Muscle of leg (tissue), 11 donors: ENCODE data around the gene TTC27. TPM values are rescaled to one million over a fixed set of nuclear protein-coding genes. Genes with fewer than 3 reads are reported as not detected.

Experiments
- DNase-seq: peaks from one replicate; pipeline ENCODE4 v3.0.0; 2013
- H3K27ac ChIP-seq: one replicate; pipeline ENCODE4 v1.5.1; 2013; ENCODE audit warnings: mild to moderate bottlenecking, low read length, control low read depth
- H3K27me3 ChIP-seq: one replicate; pipeline ENCODE4 v1.6.1; 2013; ENCODE audit warnings: low read length; ENCODE audit not compliant: control insufficient read depth, insufficient read depth
- H3K36me3 ChIP-seq: one replicate; pipeline ENCODE4 v1.6.1; 2013; ENCODE audit warnings: low read length; ENCODE audit not compliant: control insufficient read depth, insufficient read depth
- H3K4me1 ChIP-seq: one replicate; pipeline ENCODE4 v1.6.1; 2013; ENCODE audit warnings: low read length; ENCODE audit not compliant: control insufficient read depth, insufficient read depth
- H3K4me3 ChIP-seq: one replicate; pipeline ENCODE4 v1.5.1; 2013; ENCODE audit warnings: low read length, control low read depth
- H3K9me3 ChIP-seq: replicated peaks from 2 replicates; pipeline ENCODE4 v1.6.1; 2013; ENCODE audit warnings: low read depth, low read length; ENCODE audit not compliant: control insufficient read depth
- WGBS: methylation state at CpG from one replicate; pipeline ENCODE4 v1.1.5; 2013; ENCODE audit warnings: missing lambda C conversion rate; ENCODE audit not compliant: insufficient coverage; 5-methylcytosine and 5-hydroxymethylcytosine counted together
- polyA plus RNA-seq, 8 donors: library from polyadenylated mRNA; unstranded; fragments of 120-200 nt; gene quantifications; one replicate each; pipeline versions ENCODE4 v1.2.1 to v1.2.3, GENCODE V29; 2013; ENCODE audit warnings: inconsistent platforms in 1 of 8, low replicate concordance in 1 of 8; ENCODE audit not compliant: insufficient read length in 8 of 8, insufficient read depth in 1 of 8
- total RNA-seq: library from RNA; stranded (reverse); fragments of 120-200 nt; gene quantifications from one replicate; pipeline ENCODE4 v1.2.4, GENCODE V29; 2013

TTC27 gene
- total and polyA plus RNA-seq, 9 donors: 13.0 to 21.8 (median 16.3) TPM

GRCh38 chr2:32732120-32732519 is 104.3 kb downstream of the TTC27 start:
- peak; percentile 10 for DNase-seq
- Histone ChIP-seq H3K9me3 (no peaks in the 10 kb centered on the region), H3K27me3 (no peaks in the 10 kb centered on the region), H3K4me3 (no peak overlapping the region), H3K4me1 (no peaks in the 10 kb centered on the region), H3K27ac (no peak overlapping the region), H3K36me3 (peaks cover 2% of the 10 kb centered on the region)
- WGBS: no CpG with 5 or more reads among the region's 1 CpG

GRCh38 chr2:32732912-32733472 is 105.1 kb downstream of the TTC27 start:
- Histone ChIP-seq H3K36me3 (peaks cover 2% of the 10 kb centered on the region), H3K9me3 (no peaks in the 10 kb centered on the region), H3K27ac (no peak overlapping the region), H3K4me1 (no peaks in the 10 kb centered on the region), H3K27me3 (no peaks in the 10 kb centered on the region), H3K4me3 (no peak overlapping the region)
- 100% methylated on average over 1 of the region's 2 CpGs for WGBS
- DNase-seq: no peak

- Histone ChIP-seq H3K4me1 (no peaks in the 10 kb centered on the region), H3K27me3 (no peaks in the 10 kb centered on the region), H3K4me3 (no peak overlapping the region), H3K9me3 (no peaks in the 10 kb centered on the region), H3K27ac (no peak overlapping the region), H3K36me3 (peaks cover 2% of the 10 kb centered on the region)
- DNase-seq: no peak
- WGBS: no CpG with 5 or more reads among the region's 1 CpG
Observed at GRCh38 chr2:32735348-32735747, 107.5 kb downstream of the TTC27 start.

GRCh38 chr2:32738939-32739338 is 111.1 kb downstream of the TTC27 start:
- no peak for DNase-seq

GRCh38 chr2:32739664-32740063 is 111.8 kb downstream of the TTC27 start:
- Histone ChIP-seq H3K27ac (no peak overlapping the region), H3K36me3 (peaks cover 2% of the 10 kb centered on the region)
- no CpG with 5 or more reads among the region's 2 CpGs for WGBS

More at GRCh38 chr2:32738939-32739338, 111.1 kb downstream of the TTC27 start:
- Histone ChIP-seq H3K4me1 (peaks cover 2% of the 10 kb centered on the region), H3K27me3 (no peaks in the 10 kb centered on the region), H3K4me3 (no peak overlapping the region), H3K27ac (no peak overlapping the region), H3K9me3 (no peaks in the 10 kb centered on the region), H3K36me3 (peaks cover 2% of the 10 kb centered on the region)
- WGBS: no CpG with 5 or more reads among the region's 2 CpGs

GRCh38 chr2:32741575-32741974 is 113.7 kb downstream of the TTC27 start:
- Histone ChIP-seq H3K4me1 (peaks cover 2% of the 10 kb centered on the region), H3K4me3 (no peak overlapping the region), H3K36me3 (peaks cover 2% of the 10 kb centered on the region), H3K27me3 (no peaks in the 10 kb centered on the region), H3K27ac (no peak overlapping the region), H3K9me3 (no peaks in the 10 kb centered on the region)
- WGBS: no CpG with 5 or more reads among the region's 1 CpG
- DNase-seq: no peak

More at GRCh38 chr2:32739664-32740063, 111.8 kb downstream of the TTC27 start:
- no peak overlapping the region for H3K4me3 ChIP-seq
- H3K9me3 ChIP-seq: no peaks in the 10 kb centered on the region
- no peaks in the 10 kb centered on the region for H3K27me3 ChIP-seq
- no peak for DNase-seq
- peaks cover 2% of the 10 kb centered on the region for H3K4me1 ChIP-seq

GRCh38 chr2:32742376-32742775 is 114.5 kb downstream of the TTC27 start:
- no peaks in the 10 kb centered on the region for H3K27me3 ChIP-seq
- peak; percentile 18 for DNase-seq

GRCh38 chr2:32743480-32744236 is 115.8 kb downstream of the TTC27 start:
- peaks cover 2% of the 10 kb centered on the region for H3K4me1 ChIP-seq
- no peak for DNase-seq
- H3K4me3 ChIP-seq: no peak overlapping the region
- H3K36me3 ChIP-seq: no peaks in the 10 kb centered on the region
- H3K27me3 ChIP-seq: no peaks in the 10 kb centered on the region
- no peak overlapping the region for H3K27ac ChIP-seq
- H3K9me3 ChIP-seq: no peaks in the 10 kb centered on the region
- WGBS: no CpG with 5 or more reads among the region's 3 CpGs

More at GRCh38 chr2:32742376-32742775, 114.5 kb downstream of the TTC27 start:
- H3K27ac ChIP-seq: no peak overlapping the region
- WGBS: no CpG with 5 or more reads among the region's 2 CpGs
- no peaks in the 10 kb centered on the region for H3K36me3 ChIP-seq
- H3K9me3 ChIP-seq: no peaks in the 10 kb centered on the region
- peaks cover 2% of the 10 kb centered on the region for H3K4me1 ChIP-seq
- H3K4me3 ChIP-seq: no peak overlapping the region

GRCh38 chr2:32745191-32745590 is 117.3 kb downstream of the TTC27 start:
- Histone ChIP-seq H3K4me1 (peaks cover 2% of the 10 kb centered on the region), H3K4me3 (no peak overlapping the region), H3K9me3 (no peaks in the 10 kb centered on the region), H3K27ac (no peak overlapping the region), H3K27me3 (no peaks in the 10 kb centered on the region), H3K36me3 (no peaks in the 10 kb centered on the region)
- WGBS: no CpG with 5 or more reads among the region's 2 CpGs
- DNase-seq: no peak

- peak; percentile 23 for DNase-seq
- Histone ChIP-seq H3K27ac (no peak overlapping the region), H3K36me3 (no peaks in the 10 kb centered on the region), H3K9me3 (no peaks in the 10 kb centered on the region), H3K27me3 (no peaks in the 10 kb centered on the region), H3K4me1 (peaks cover 2% of the 10 kb centered on the region), H3K4me3 (no peak overlapping the region)
- no CpG with 5 or more reads among the region's 1 CpG for WGBS
Observed at GRCh38 chr2:32745675-32746074, 117.8 kb downstream of the TTC27 start.
